Erythroblast (primary cell): ENCODE results near the gene SEC14L2.
A peak's percentile ranks its signal among the peaks of the same experiment; 100 is the strongest.

Experiments
- DNase-seq, 2 experiments: peaks; one replicate each; lab custom pipeline; 2025; lab: John Stamatoyannopoulos, UW
- GATA1 ChIP-seq: IDR thresholded peaks from 2 replicates; pipeline ENCODE4 v1.6.1; 2011; ENCODE audit warnings: low read depth, mild to moderate bottlenecking, control low read depth, low read length, moderate library complexity
- POLR2A ChIP-seq: IDR thresholded peaks from 2 replicates; pipeline ENCODE4 v1.6.1; 2011; ENCODE audit warnings: mild to moderate bottlenecking, low read length

The SEC14L2 gene

DNA sequence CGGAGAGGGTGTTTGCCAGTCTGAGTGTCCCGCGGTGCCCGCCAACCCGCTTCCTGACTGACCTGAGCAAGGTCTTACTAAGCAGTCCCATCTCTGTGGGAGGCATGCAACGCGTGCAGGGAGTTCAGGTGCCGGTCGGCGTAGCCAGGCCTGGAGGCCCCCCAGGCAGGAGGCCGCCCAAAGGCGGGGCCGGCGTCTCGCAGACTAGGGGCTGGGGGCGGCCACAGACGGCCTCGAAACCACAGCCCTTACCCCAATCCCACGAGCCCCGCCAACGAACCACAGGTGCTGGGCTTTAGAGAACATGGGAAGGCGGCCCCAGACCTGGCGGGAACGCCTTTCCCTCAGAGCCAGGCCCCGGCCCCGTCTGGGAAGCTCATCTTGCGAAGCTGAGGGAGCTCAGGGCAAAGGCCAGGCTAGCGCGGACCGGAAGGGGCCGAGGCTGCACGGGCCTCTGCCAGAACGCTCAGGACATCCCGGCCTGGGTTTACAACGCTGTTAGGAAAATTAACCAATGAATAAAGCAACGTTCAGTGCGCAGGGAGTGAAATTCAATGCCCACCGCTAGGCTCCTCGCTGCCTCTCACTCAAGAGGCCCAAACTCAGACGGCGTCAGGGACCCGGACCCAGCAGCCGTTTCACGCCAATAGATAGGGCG lies 26.6 kb downstream of the SEC14L2 start:
- TF ChIP-seq POLR2A (no peak), GATA1 (no peak)
- DNase-seq = peak; percentile 74 to 79

- TF ChIP-seq GATA1 (no peak), POLR2A (peak; percentile 99)
- DNase-seq = peak; percentile 99 to 100
Measured at GRCh38 chr22:30423959-30424533, 27.2 kb downstream of the SEC14L2 start.

GRCh38 chr22:30424534-30425326 lies 27.9 kb downstream of the SEC14L2 start:
- DNase-seq = peak; percentile 73
- TF ChIP-seq GATA1 = no peak
- TF ChIP-seq POLR2A = no peak

- DNase-seq = no peak
- TF ChIP-seq POLR2A (no peak), GATA1 (no peak)
Measured at GRCh38 chr22:30425327-30425615, 28.5 kb downstream of the SEC14L2 start.

DNA sequence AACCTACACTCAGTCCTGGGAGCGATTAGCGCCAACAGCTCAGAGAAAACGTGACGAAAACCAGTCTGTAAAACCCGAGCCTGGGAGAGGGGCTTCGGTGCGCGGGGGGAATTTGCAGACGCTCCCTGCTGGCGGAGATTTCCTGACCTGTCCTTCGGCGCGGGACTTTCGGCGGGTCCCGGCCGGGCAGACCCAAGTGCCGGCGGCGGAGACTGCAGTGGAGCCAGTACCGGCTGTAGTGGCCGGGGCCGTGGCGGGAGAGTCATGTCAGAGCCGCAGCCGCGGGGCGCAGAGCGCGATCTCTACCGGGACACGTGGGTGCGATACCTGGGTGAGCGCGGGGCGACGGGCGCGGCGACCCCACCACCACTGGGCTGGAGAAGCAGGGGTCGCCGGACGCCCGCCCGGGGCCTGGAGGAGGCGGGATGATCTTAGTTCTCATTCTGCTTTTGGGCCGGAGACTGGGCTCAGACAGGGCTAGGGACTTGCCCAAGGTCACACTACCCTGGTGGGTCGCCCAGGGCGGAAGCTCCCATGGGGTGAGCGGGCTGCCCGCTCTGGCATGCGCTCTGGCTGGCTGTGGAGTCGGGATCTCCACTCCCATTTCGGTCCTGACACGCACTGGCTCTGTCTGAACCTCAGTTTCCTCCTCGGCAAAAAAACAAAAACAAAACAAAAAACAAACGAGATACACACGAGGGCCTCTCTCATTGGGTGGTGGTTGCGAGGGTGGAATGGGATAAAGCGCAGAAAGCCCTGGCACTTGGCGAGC lies 29.0 kb downstream of the SEC14L2 start, which contains the start of gene MTFP1:
Gene MTFP1 (plus strand): TSS at position 153 of the 772 bp plus-strand sequence. CDS start 112 bp downstream, at position 265.
- no peak for TF ChIP-seq POLR2A
- TF ChIP-seq GATA1 = no peak
- DNase-seq = peak; percentile 69 to 76

DNA sequence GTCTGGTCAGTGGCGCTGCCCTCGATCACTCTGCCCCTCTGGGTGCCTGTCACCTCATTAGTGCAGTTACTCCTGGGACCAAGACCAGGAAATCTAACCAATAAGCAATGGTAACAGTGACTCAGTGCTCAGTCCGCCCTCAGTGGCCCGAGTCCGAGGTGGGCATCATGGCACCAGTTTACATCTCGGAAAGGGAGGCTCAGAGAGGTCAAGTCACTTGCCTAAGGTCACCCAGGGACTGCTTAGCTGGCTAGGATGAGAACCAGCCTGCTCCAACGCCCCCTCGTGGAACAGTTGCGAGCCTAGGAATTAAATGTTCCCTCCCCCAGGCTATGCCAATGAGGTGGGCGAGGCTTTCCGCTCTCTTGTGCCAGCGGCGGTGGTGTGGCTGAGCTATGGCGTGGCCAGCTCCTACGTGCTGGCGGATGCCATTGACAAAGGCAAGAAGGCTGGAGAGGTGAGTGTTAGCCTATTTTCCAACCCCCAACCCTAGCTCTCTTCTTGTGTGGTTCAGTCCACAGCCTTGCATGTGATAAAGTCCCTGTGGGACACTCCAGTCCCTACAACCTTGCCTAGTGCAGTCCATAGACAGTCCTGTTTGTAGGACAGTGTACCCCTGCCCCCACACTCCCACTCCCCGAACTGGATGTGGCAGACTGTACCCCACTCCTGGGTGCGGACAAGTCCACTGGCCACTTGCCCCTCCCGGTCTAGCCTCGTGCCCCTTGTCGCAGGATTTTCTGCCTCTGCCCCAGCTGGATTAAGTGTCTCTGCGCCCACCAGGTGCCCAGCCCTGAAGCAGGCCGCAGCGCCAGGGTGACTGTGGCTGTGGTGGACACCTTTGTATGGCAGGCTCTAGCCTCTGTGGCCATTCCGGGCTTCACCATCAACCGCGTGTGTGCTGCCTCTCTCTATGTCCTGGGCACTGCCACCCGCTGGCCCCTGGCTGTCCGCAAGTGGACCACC lies 29.9 kb downstream of the SEC14L2 start:
- peak; percentile 68 for TF ChIP-seq POLR2A
- TF ChIP-seq GATA1 = no peak
- peak; percentile 87 to 88 for DNase-seq

DNA sequence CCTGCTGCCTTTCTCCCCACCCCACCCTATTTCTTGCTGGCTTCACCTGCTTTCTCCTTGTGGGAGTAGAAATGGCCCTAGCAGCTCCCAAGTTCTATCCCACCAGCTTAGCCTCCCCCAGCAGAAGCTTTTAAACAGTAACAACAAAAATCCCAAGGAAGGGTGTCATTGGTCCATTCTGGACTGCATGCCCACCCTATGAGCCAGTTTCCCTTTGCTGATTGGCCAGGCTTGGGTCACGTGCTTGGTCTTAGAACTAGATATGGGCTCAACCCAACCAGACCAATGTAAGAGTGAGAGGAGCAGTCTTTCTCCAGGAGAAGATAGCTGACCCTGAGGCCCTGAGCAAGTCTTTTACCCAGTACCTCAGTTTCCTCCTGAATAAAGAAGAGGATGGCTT lies 31.1 kb downstream of the SEC14L2 start:
- DNase-seq = peak; percentile 31 to 43
- no peak for TF ChIP-seq POLR2A
- no peak for TF ChIP-seq GATA1

DNA sequence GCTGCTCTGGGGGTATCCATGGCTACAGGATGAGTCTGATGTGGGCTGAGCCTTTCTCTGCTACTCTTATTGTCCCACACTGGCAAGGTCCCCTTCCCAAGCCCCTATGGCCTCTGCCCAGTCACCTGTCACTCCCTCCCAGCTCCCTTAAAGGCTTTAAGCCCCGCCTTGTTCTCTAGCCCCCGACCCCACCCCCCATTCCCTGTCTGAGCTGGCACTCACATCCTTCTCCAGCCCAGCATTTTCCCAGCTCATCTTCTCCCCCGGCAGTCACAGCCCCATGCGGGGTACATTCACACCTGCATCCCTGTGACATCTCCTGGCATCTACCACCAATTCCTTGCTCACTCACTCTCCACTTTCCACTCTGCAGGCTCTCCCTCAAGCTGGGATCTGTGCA lies 33.1 kb downstream of the SEC14L2 start:
- DNase-seq = no peak
- TF ChIP-seq POLR2A = no peak
- TF ChIP-seq GATA1 = no peak

GRCh38 chr22:30430933-30431332 lies 34.1 kb downstream of the SEC14L2 start:
- no peak for TF ChIP-seq POLR2A
- TF ChIP-seq GATA1 = no peak
- no peak for DNase-seq

DNA sequence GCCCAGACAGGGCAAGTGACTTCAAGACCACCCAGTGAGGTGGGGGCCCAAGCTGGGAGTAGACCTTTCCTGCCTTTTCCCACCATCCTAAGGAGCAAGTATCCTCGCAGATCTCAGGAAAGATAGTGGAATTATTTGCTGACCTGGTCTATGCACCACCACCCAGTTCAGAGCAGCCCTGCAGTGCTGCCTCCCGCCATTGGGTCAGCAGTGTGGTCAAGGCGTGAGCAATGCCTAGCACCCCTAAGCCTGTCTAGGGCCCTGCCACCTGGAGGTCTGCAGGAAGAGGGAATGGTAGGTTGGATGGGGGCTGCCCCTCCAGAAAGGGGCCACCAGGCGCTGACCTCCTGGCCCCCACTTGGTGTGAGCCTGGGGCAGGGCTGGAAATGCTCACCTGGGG lies 35.3 kb downstream of the SEC14L2 start:
- no peak for TF ChIP-seq GATA1
- TF ChIP-seq POLR2A = no peak

GRCh38 chr22:30432520-30432919 lies 35.7 kb downstream of the SEC14L2 start:
- TF ChIP-seq POLR2A (no peak), GATA1 (no peak)
- DNase-seq = no peak

More for the DNA sequence above, 35.3 kb downstream of the SEC14L2 start:
- DNase-seq = no peak

- TF ChIP-seq POLR2A (no peak), GATA1 (no peak)
- no peak for DNase-seq
Measured at GRCh38 chr22:30433227-30433626, 36.4 kb downstream of the SEC14L2 start.
